A549 (cell line): ENCODE data around the gene SERPING1. TPM values are rescaled to one million over a fixed set of nuclear protein-coding genes. Genes with fewer than 3 reads are reported as not detected.

Experiments used
- ATAC-seq, 2 experiments: fragments of 200-7000 bp in 1 of 2; fragments of >200 bp in 1 of 2; cut with Nextera tagmentation in 1 of 2; cut with Tn5 transposase in 1 of 2; 3 replicates each; pipeline versions ENCODE4 v1.8.0 to v1.9.1; 2018 to 2020; ENCODE audit warnings: mild to moderate bottlenecking in 1 of 2, moderate library complexity in 1 of 2
- CTCF ChIA-PET: fragments of 300-600 bp; sonication (Branson Sonifier 250); formaldehyde crosslinking; extraction: SDS; loops from one replicate; lab custom pipeline; 2021; ENCODE audit warnings: antibody characterized with exemption, inconsistent platforms; lab: Yijun Ruan, JAX
- POLR2A ChIA-PET: fragments of 350-600 bp; formaldehyde crosslinking; extraction: SDS; loops from one replicate; lab custom pipeline; 2021; ENCODE audit warnings: antibody characterized with exemption, inconsistent platforms; lab: Yijun Ruan, JAX
- DNase-seq, 2 experiments: peaks; one replicate each; pipeline versions ENCODE4 v3.0.0 to v3.0.0-alpha.2; 2011 to 2016; ENCODE audit warnings: low read depth in 1 of 2, low spot score in 1 of 2
- FAIRE-seq: peaks from 2 replicates; lab custom pipeline; 2011; peaks lifted over from hg19 to GRCh38; lab: Jason Lieb, UNC
- H3K27ac ChIP-seq, 2 experiments: fragments of >200 bp; sonication (Bioruptor Twin); formaldehyde crosslinking; 3 replicates each; pipeline ENCODE4 v1.5.1; 2016 to 2017
- H3K4me1 ChIP-seq: fragments of >200 bp; sonication (Bioruptor Twin); formaldehyde crosslinking; 3 replicates; pipeline ENCODE4 v1.6.1; 2016
- H3K4me2 ChIP-seq: fragments of >200 bp; sonication (Bioruptor Twin); formaldehyde crosslinking; 3 replicates; pipeline ENCODE4 v1.6.1; 2016
- H3K4me3 ChIP-seq: fragments of >200 bp; sonication (Bioruptor Twin); formaldehyde crosslinking; 3 replicates; pipeline ENCODE4 v1.5.1; 2016
- H3K9me3 ChIP-seq: fragments of >200 bp; sonication (Bioruptor Twin); formaldehyde crosslinking; 3 replicates; pipeline ENCODE4 v1.6.1; 2016
- ATOH8 ChIP-seq: fragments of 250-450 bp; sonication (Bioruptor Pico); IDR thresholded peaks from 2 replicates; pipeline ENCODE4 v1.5.0; 2020; ENCODE audit warnings: low read depth, mild to moderate bottlenecking, moderate library complexity
- BCL3 ChIP-seq: fragments of >200 bp; sonication (Bioruptor Twin); formaldehyde crosslinking; IDR thresholded peaks from 3 replicates; pipeline ENCODE4 v1.6.1; 2016
- CBX2 ChIP-seq: fragments of 200-600 bp; sonication (generic); IDR thresholded peaks from 2 replicates; pipeline ENCODE4 v1.6.1; 2016; ENCODE audit warnings: low read depth, mild to moderate bottlenecking, borderline replicate concordance
- CHD4 ChIP-seq: fragments of 200-600 bp; sonication (generic); IDR thresholded peaks from 2 replicates; pipeline ENCODE4 v1.6.1; 2016; ENCODE audit warnings: antibody characterized with exemption, mild to moderate bottlenecking, borderline replicate concordance
- EHMT2 ChIP-seq: fragments of 200-600 bp; sonication (generic); IDR thresholded peaks from 2 replicates; pipeline ENCODE4 v1.6.1; 2016; ENCODE audit warnings: antibody characterized with exemption, low read depth, mild to moderate bottlenecking, moderate library complexity
- FOSB ChIP-seq: fragments of 250-450 bp; sonication (Bioruptor Pico); IDR thresholded peaks from 2 replicates; pipeline ENCODE4 v1.5.0; 2020; ENCODE audit warnings: mild to moderate bottlenecking, moderate library complexity
- FOSL2 ChIP-seq, 2 experiments: fragments of 450-650 bp in 1 of 2; fragments of >200 bp in 1 of 2; sonication (Bioruptor Twin) in 1 of 2; formaldehyde crosslinking; IDR thresholded peaks; 2 replicates each; pipeline versions ENCODE4 v1.5.0 to v1.6.1; 2016 to 2020; ENCODE audit warnings: mild to moderate bottlenecking in 1 of 2, moderate library complexity in 1 of 2
- HES2 ChIP-seq: fragments of >200 bp; sonication (Bioruptor Twin); formaldehyde crosslinking; IDR thresholded peaks from 2 replicates; pipeline ENCODE4 v1.6.1; 2016
- HMGXB4 ChIP-seq: fragments of 250-450 bp; sonication (Bioruptor Pico); IDR thresholded peaks from 2 replicates; pipeline ENCODE4 v1.5.0; 2021; ENCODE audit warnings: mild to moderate bottlenecking, moderate library complexity, borderline replicate concordance
- HOXA7 ChIP-seq: fragments of 250-450 bp; sonication (Bioruptor Pico); IDR thresholded peaks from 2 replicates; pipeline ENCODE4 v1.5.0; 2020; ENCODE audit warnings: mild to moderate bottlenecking, moderate library complexity
- HOXB5 ChIP-seq: fragments of 250-450 bp; sonication (Bioruptor Pico); IDR thresholded peaks from 2 replicates; pipeline ENCODE4 v1.5.0; 2020; ENCODE audit warnings: mild to moderate bottlenecking, moderate library complexity
- JUN ChIP-seq, 2 experiments: fragments of >200 bp; sonication (Bioruptor Twin); formaldehyde crosslinking; IDR thresholded peaks; 2 replicates in 1 of 2; 3 replicates in 1 of 2; pipeline ENCODE4 v1.6.1; 2016 to 2017
- MAX ChIP-seq: IDR thresholded peaks from 2 replicates; pipeline ENCODE4 v1.6.1; 2012
- NPAS2 ChIP-seq: fragments of 250-450 bp; sonication (Bioruptor Pico); IDR thresholded peaks from 2 replicates; pipeline ENCODE4 v1.8.0; 2022; ENCODE audit warnings: mild to moderate bottlenecking, moderate library complexity, borderline replicate concordance
- NR3C1 ChIP-seq: fragments of >200 bp; sonication (Bioruptor Twin); formaldehyde crosslinking; IDR thresholded peaks from 3 replicates; pipeline ENCODE4 v1.6.1; 2017
- PHF8 ChIP-seq: fragments of 200-600 bp; sonication (generic); IDR thresholded peaks from 2 replicates; pipeline ENCODE4 v1.6.1; 2016; ENCODE audit warnings: low read depth, mild to moderate bottlenecking, antibody characterized with exemption, moderate library complexity, borderline replicate concordance
- RNF2 ChIP-seq: fragments of 200-600 bp; sonication (generic); IDR thresholded peaks from 2 replicates; pipeline ENCODE4 v1.6.1; 2016; ENCODE audit warnings: low read depth, mild to moderate bottlenecking, antibody characterized with exemption, moderate library complexity, borderline replicate concordance
- TP53 ChIP-seq: fragments of 250-450 bp; sonication (Bioruptor Pico); IDR thresholded peaks from 2 replicates; pipeline ENCODE4 v1.5.0; 2021; ENCODE audit warnings: mild to moderate bottlenecking, moderate library complexity
- USF2 ChIP-seq: fragments of 450-650 bp; IDR thresholded peaks from 2 replicates; pipeline ENCODE4 v1.6.1; 2014; ENCODE audit warnings: antibody characterized with exemption
- ZFP36 ChIP-seq: fragments of 450-650 bp; IDR thresholded peaks from 2 replicates; pipeline ENCODE4 v1.6.1; 2014; ENCODE audit warnings: borderline replicate concordance; ENCODE audit not compliant: partially characterized antibody
- WGBS: methylation state at CpG from one replicate; pipeline ENCODE4 v1.1.6; 2017; ENCODE audit errors: missing lambda C conversion rate; 5-methylcytosine and 5-hydroxymethylcytosine counted together
- polyA plus RNA-seq, 4 experiments: library from polyadenylated mRNA; depleted of rRNA in 3 of 4; stranded (reverse); fragments of >200 nt; fragmentation: RNase III in 1 of 4; extraction: RNeasy Plus Mini Kit Qiagen cat#74134 plus additional on column Dnase treatment in 1 of 4; gene quantifications; 2 replicates in 3 of 4; 3 replicates in 1 of 4; pipeline ENCODE4 v1.2.3, GENCODE V29; 2011 to 2017

SERPING1 gene
- polyA plus RNA-seq, 2 of the 4 experiments (the other 2 are of a cell fraction) = 0.59 to 0.63 TPM

- TF ChIP-seq ATOH8 (CRISPR knock-in tag) = no peak
- no peak for TF ChIP-seq FOSL2 (IDR thresholded peaks at IDR 0.05)
- no peak for TF ChIP-seq FOSL2 (CRISPR knock-in tag; IDR thresholded peaks at IDR 0.05)
- TF ChIP-seq FOSB (CRISPR knock-in tag) = no peak
These were observed 17.8 kb downstream of the SERPING1 start (continued) for GRCh38 chr11:57615308-57615707.

- no peak for ATAC-seq
- ChIA-PET CTCF (interaction anchor here (1.2 to 2.4 kb wide), 2 partner anchors 9 to 48 kb away, joined by 4 to 6 read pairs; partner anchors contain the start of gene UBE2L6), POLR2A (interaction anchor here (0.6 kb wide), 1 partner anchor 28 kb away, joined by 3 read pairs; no protein-coding TSS in a partner anchor)
- H3K27ac ChIP-seq = no peak overlapping the region
- TF ChIP-seq EHMT2 (no peak), CBX2 (no peak), RNF2 (no peak), ATOH8 (CRISPR knock-in tag) (no peak), HOXB5 (CRISPR knock-in tag) (no peak), TP53 (CRISPR knock-in tag) (no peak), HOXA7 (no peak), USF2 (no peak), ZFP36 (no peak), NPAS2 (no peak), NR3C1 (no peak), BCL3 (no peak), MAX (no peak), PHF8 (no peak), HMGXB4 (no peak), CHD4 (no peak), HES2 (no peak), JUN (IDR thresholded peaks at IDR 0.05) (no peak)
- no peak for FAIRE-seq
- H3K4me2 ChIP-seq = no peak overlapping the region
- WGBS = 18% methylated on average over 3 of the region's 3 CpGs
- no peaks in the 10 kb centered on the region for H3K4me1 ChIP-seq
- H3K4me3 ChIP-seq = no peak overlapping the region
- DNase-seq = no peak
- peaks cover 34% of the 10 kb centered on the region for H3K9me3 ChIP-seq
These were observed 19.1 kb downstream of the SERPING1 start for GRCh38 chr11:57616595-57616994.
